ENCODE measurements around the gene TJP3. TPM values are rescaled to one million over a fixed set of nuclear protein-coding genes. Genes with fewer than 3 reads are reported as not detected.
A peak's percentile ranks its signal among the peaks of the same experiment; 100 is the strongest.

The TJP3 gene
- total and polyA plus RNA-seq, 2 donors from 2014 or later: 26.5 to 32.5 TPM

- no peak for FAIRE-seq
- intact Hi-C loops (cut with DNase I): no loop called here
- Histone ChIP-seq H3K9ac (ENCODE audit: low read length in 3 of 3) (no peak overlapping the region), H3K9me3 (ENCODE audit: control insufficient read depth in 2 of 3, insufficient read depth in 1 of 3, low read length in 3 of 3) (no peaks in the 10 kb centered on the region), H3K36me3 (ENCODE audit: control insufficient read depth in 2 of 3, insufficient read depth in 3 of 3, low read length in 3 of 3) (no peaks in the 10 kb centered on the region), H3K4me3 (ENCODE audit: low read length in 3 of 3) (no peak overlapping the region), H3K4me1 (ENCODE audit: control insufficient read depth in 2 of 3, insufficient read depth in 2 of 3, low read depth in 1 of 3, low read length in 3 of 3) (peaks cover 0 to 16% (median 0%) of the 10 kb centered on the region in 3 donors), H3K27ac (ENCODE audit: low read depth in 2 of 2, low read length in 2 of 2) (no peak overlapping the region), H3K27me3 (ENCODE audit: control insufficient read depth, insufficient read depth, low read length) (no peaks in the 10 kb centered on the region)
- DNase-seq: no peak
- TF ChIP-seq CTCF (IDR thresholded peaks at IDR 0.05; ENCODE audit: borderline replicate concordance, extremely low read depth, insufficient read depth): no peak
These were observed 23.3 kb upstream of the TJP3 start for GRCh38 chr19:3684817-3685410.

- Histone ChIP-seq H3K9ac (ENCODE audit: low read length in 3 of 3) (no peak overlapping the region), H3K36me3 (ENCODE audit: control insufficient read depth in 2 of 3, insufficient read depth in 3 of 3, low read length in 3 of 3) (no peaks in the 10 kb centered on the region), H3K4me3 (ENCODE audit: low read length in 3 of 3) (no peak overlapping the region), H3K4me1 (ENCODE audit: control insufficient read depth in 2 of 3, insufficient read depth in 2 of 3, low read depth in 1 of 3, low read length in 3 of 3) (peaks cover 0 to 16% (median 0%) of the 10 kb centered on the region in 3 donors), H3K27me3 (ENCODE audit: control insufficient read depth, insufficient read depth, low read length) (no peaks in the 10 kb centered on the region), H3K9me3 (ENCODE audit: control insufficient read depth in 2 of 3, insufficient read depth in 1 of 3, low read length in 3 of 3) (no peaks in the 10 kb centered on the region), H3K27ac (ENCODE audit: low read depth in 2 of 2, low read length in 2 of 2) (no peak overlapping the region)
- intact Hi-C loops (cut with DNase I): no loop called here
- TF ChIP-seq CTCF (IDR thresholded peaks at IDR 0.05; ENCODE audit: borderline replicate concordance, extremely low read depth, insufficient read depth): no peak
- no peak for FAIRE-seq
- no peak for DNase-seq
These were observed 20.8 kb upstream of the TJP3 start for GRCh38 chr19:3687393-3687773.

GRCh38 chr19:3687774-3688706 is 20.1 kb upstream of the TJP3 start:
- Histone ChIP-seq H3K27ac (ENCODE audit: low read depth in 2 of 2, low read length in 2 of 2) (no peak overlapping the region), H3K9me3 (ENCODE audit: control insufficient read depth in 2 of 3, insufficient read depth in 1 of 3, low read length in 3 of 3) (no peaks in the 10 kb centered on the region), H3K27me3 (ENCODE audit: control insufficient read depth, insufficient read depth, low read length) (no peaks in the 10 kb centered on the region), H3K9ac (ENCODE audit: low read length in 3 of 3) (no peak overlapping the region), H3K36me3 (ENCODE audit: control insufficient read depth in 2 of 3, insufficient read depth in 3 of 3, low read length in 3 of 3) (no peaks in the 10 kb centered on the region), H3K4me3 (ENCODE audit: low read length in 3 of 3) (no peak overlapping the region), H3K4me1 (ENCODE audit: control insufficient read depth in 2 of 3, insufficient read depth in 2 of 3, low read depth in 1 of 3, low read length in 3 of 3) (peaks cover 0 to 16% (median 0%) of the 10 kb centered on the region in 3 donors)
- FAIRE-seq (no peak), DNase-seq (peak in 3 of 5 donors; percentile 31 to 70 (median 43))
- intact Hi-C loops (cut with DNase I): no loop called here
- TF ChIP-seq CTCF (IDR thresholded peaks at IDR 0.05; ENCODE audit: borderline replicate concordance, extremely low read depth, insufficient read depth): no peak
